Sigmoid colon (tissue), 7 donors: ENCODE results near the gene CABP5. TPM values are rescaled to one million over a fixed set of nuclear protein-coding genes. Genes with fewer than 3 reads are reported as not detected.
A peak's percentile ranks its signal among the peaks of the same experiment; 100 is the strongest.
"Not testable (repeated sequence)": the region's sequence is repeated elsewhere in the genome, so short reads cannot be mapped to it uniquely, and the experiment has no call there.

Experiments used
- DNase-seq: peaks from one replicate; pipeline ENCODE4 v3.0.0-alpha.2; 2019
- H3K27ac ChIP-seq, 4 donors: fragments of 200-600 bp; sonication (generic); one replicate each; pipeline ENCODE4 v1.5.1; 2016 to 2019; ENCODE audit warnings: mild to moderate bottlenecking in 1 of 4
- H3K27me3 ChIP-seq, 3 donors: fragments of 200-600 bp; sonication (generic); one replicate each; pipeline ENCODE4 v1.5.1; 2019; ENCODE audit warnings: mild to moderate bottlenecking in 1 of 3
- H3K36me3 ChIP-seq, 4 donors: fragments of 200-600 bp; sonication (generic); one replicate each; pipeline ENCODE4 v1.5.1; 2016 to 2019
- H3K4me1 ChIP-seq, 4 donors: fragments of 200-600 bp; sonication (generic); one replicate each; pipeline ENCODE4 v1.5.1; 2017 to 2019
- H3K4me3 ChIP-seq, 4 donors: fragments of 200-600 bp; sonication (generic); one replicate each; pipeline ENCODE4 v1.5.1; 2017 to 2019; ENCODE audit warnings: mild to moderate bottlenecking in 2 of 4, moderate library complexity in 1 of 4
- H3K9me3 ChIP-seq, 4 donors: fragments of 200-600 bp in 3 of 4; sonication (generic) in 3 of 4; one replicate each; pipeline versions ENCODE4 v1.5.1 to v1.6.1; 2013 to 2019
- EP300 ChIP-seq, 4 donors: sonication (generic); formaldehyde crosslinking; IDR thresholded peaks; one replicate each; pipeline ENCODE4 v1.6.1; 2017; ENCODE audit warnings: antibody characterized with exemption in 4 of 4
- POLR2A ChIP-seq, 2 donors: fragments of 450-650 bp; IDR thresholded peaks; one replicate each; pipeline ENCODE4 v1.6.1; 2016; ENCODE audit warnings: antibody characterized with exemption in 2 of 2, mild to moderate bottlenecking in 2 of 2, moderate library complexity in 2 of 2
- POLR2AphosphoS5 ChIP-seq, 4 donors: sonication (generic); formaldehyde crosslinking; IDR thresholded peaks; one replicate each; pipeline ENCODE4 v1.6.1; 2017; ENCODE audit warnings: antibody characterized with exemption in 4 of 4
- WGBS, 2 donors: extraction: QIAGEN DNeasy Blood & Tissue Kit; methylation state at CpG; one replicate each; pipeline ENCODE4 v1.1.7; 2013; 5-methylcytosine and 5-hydroxymethylcytosine counted together
- intact Hi-C: fragments of 100-400 bp; cut with DNase I; formaldehyde crosslinking; loops from one replicate; pipeline ENCODE4 v1.15.1; 2023
- polyA plus RNA-seq, 3 donors: library from polyadenylated mRNA; stranded (reverse); fragments of 200-250 nt; gene quantifications; one replicate each; pipeline ENCODE4 v1.2.3, GENCODE V29; 2013
- total RNA-seq, 4 donors: library from RNA; depleted of rRNA; stranded (reverse); fragments of >200 nt; gene quantifications; one replicate each; pipeline ENCODE4 v1.1.0, GENCODE V29; 2016
- TF ChIP-seq, protein P1 (sequence below), 4 experiments: fragments of 450-650 bp in 3 of 4; fragments of 200-600 bp in 1 of 4; IDR thresholded peaks; one replicate each; pipeline ENCODE4 v1.5.1; 2016 to 2019; ENCODE audit warnings: antibody characterized with exemption in 4 of 4, mild to moderate bottlenecking in 3 of 4, moderate library complexity in 2 of 4
- donor health status: healthy with polysubstance abuse.
- donor health status: Bipolar disorder and iron deficiency.
- donor health status: healthy.

CABP5 gene
- total and polyA plus RNA-seq, 7 donors = 22.8 TPM; not detected in 6

- Histone ChIP-seq H3K9me3 (no peaks in the 10 kb centered on the region), H3K36me3 (no peaks in the 10 kb centered on the region), H3K27me3 (no peaks in the 10 kb centered on the region), H3K4me1 (peaks cover 0 to 27% (median 16%) of the 10 kb centered on the region in 4 donors), H3K27ac (peak overlapping the region in 3 of 4 donors; percentile 45 to 55 (median 54)), H3K4me3 (no peak overlapping the region)
- 14 to 41% methylated on average over 3 of the region's 3 CpGs for WGBS, 2 donors
- intact Hi-C loops = no loop called here
- TF ChIP-seq, protein P1, sequence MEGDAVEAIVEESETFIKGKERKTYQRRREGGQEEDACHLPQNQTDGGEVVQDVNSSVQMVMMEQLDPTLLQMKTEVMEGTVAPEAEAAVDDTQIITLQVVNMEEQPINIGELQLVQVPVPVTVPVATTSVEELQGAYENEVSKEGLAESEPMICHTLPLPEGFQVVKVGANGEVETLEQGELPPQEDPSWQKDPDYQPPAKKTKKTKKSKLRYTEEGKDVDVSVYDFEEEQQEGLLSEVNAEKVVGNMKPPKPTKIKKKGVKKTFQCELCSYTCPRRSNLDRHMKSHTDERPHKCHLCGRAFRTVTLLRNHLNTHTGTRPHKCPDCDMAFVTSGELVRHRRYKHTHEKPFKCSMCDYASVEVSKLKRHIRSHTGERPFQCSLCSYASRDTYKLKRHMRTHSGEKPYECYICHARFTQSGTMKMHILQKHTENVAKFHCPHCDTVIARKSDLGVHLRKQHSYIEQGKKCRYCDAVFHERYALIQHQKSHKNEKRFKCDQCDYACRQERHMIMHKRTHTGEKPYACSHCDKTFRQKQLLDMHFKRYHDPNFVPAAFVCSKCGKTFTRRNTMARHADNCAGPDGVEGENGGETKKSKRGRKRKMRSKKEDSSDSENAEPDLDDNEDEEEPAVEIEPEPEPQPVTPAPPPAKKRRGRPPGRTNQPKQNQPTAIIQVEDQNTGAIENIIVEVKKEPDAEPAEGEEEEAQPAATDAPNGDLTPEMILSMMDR (IDR thresholded peaks at IDR 0.05) = no peak
- TF ChIP-seq POLR2AphosphoS5 (IDR thresholded peaks at IDR 0.05) (no peak), EP300 (IDR thresholded peaks at IDR 0.05) (no peak), POLR2A (IDR thresholded peaks at IDR 0.05) (no peak)
- no peak for DNase-seq
Observed at GRCh38 chr19:48085076-48085475, 41.2 kb upstream of the CABP5 start.

DNA sequence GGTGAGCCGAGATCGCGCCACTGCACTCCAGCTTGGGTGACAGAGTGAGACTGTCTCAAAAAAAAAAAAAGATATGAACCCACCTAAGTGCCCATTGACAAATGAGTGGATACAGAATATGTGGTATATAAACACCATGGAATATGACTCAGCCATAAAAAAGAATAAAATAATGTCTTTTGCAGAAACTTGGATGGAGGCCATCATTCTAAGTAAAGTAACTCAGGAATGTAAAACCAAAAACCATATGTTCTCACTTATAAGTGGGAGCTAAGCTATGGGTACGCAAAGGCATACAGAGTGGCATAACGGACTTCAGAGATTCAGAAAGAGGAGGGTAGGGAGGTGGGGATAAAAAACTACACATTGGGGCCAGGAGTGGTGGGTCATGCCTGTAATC is 37.2 kb upstream of the CABP5 start:
- Histone ChIP-seq H3K4me3 (no peak overlapping the region), H3K4me1 (peaks cover 0 to 18% (median 8%) of the 10 kb centered on the region in 4 donors), H3K27ac (no peak overlapping the region), H3K36me3 (peaks cover 0 to 5% (median 0%) of the 10 kb centered on the region in 4 donors), H3K9me3 (no peaks in the 10 kb centered on the region), H3K27me3 (no peaks in the 10 kb centered on the region)
- no peak for TF ChIP-seq POLR2AphosphoS5 (IDR thresholded peaks at IDR 0.05)
- TF ChIP-seq POLR2A (IDR thresholded peaks at IDR 0.05) = no peak
- TF ChIP-seq EP300 (IDR thresholded peaks at IDR 0.05) = no peak
- TF ChIP-seq, protein P1 (IDR thresholded peaks at IDR 0.05) = no peak
- no peak for DNase-seq
- intact Hi-C loops = no loop called here
- WGBS, 2 donors = 94 to 96% methylated on average over 5 of the region's 5 CpGs

GRCh38 chr19:48070177-48070769 is 26.4 kb upstream of the CABP5 start:
- WGBS, 2 donors = 97% methylated on average over 3 of the region's 3 CpGs
- H3K9me3 ChIP-seq, H3K27me3 ChIP-seq, intact Hi-C loops, DNase-seq, H3K4me3 ChIP-seq, H3K4me1 ChIP-seq, H3K27ac ChIP-seq: not testable (repeated sequence)
- peaks cover 0 to 13% (median 1%) of the 10 kb centered on the region in 4 donors for H3K36me3 ChIP-seq

DNA sequence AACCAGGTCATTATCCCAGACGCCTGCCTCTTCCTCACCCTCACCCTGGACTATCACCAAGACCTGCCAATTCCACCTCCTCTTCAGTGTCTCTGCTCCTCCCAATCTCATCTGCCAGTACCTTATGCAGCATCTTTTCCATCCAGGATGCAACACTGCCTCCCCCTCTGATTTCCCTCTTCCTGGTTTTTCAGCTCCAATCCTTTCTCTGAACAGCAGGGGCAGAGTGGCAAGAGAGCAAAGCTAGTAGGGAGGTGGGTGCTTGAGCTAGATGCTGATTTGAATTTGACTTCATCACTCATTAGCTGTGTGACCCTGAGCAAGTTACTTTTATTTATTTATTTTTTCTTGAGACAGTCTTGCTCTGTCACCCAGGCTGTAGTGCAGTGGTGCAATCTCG is 25.6 kb upstream of the CABP5 start:
- no peak for DNase-seq
- Histone ChIP-seq H3K4me3 (no peak overlapping the region), H3K9me3 (no peaks in the 10 kb centered on the region), H3K36me3 (peaks cover 0 to 10% (median 1%) of the 10 kb centered on the region in 4 donors), H3K27me3 (no peaks in the 10 kb centered on the region), H3K4me1 (no peaks in the 10 kb centered on the region), H3K27ac (no peak overlapping the region)
- TF ChIP-seq, protein P1 (IDR thresholded peaks at IDR 0.05) = no peak
- TF ChIP-seq POLR2AphosphoS5 (IDR thresholded peaks at IDR 0.05) (no peak), EP300 (IDR thresholded peaks at IDR 0.05) (no peak), POLR2A (IDR thresholded peaks at IDR 0.05) (no peak)
- 77 to 79% methylated on average over 2 of the region's 2 CpGs for WGBS, 2 donors
- intact Hi-C loops = no loop called here

GRCh38 chr19:48064509-48064908 is 20.6 kb upstream of the CABP5 start:
- WGBS, 2 donors = 75 to 81% methylated on average over 2 of the region's 2 CpGs
- peaks cover 0 to 9% (median 0%) of the 10 kb centered on the region in 4 donors for H3K36me3 ChIP-seq

More at GRCh38 chr19:48064509-48064908, 20.6 kb upstream of the CABP5 start:
- Histone ChIP-seq H3K4me3 (no peak overlapping the region), H3K27ac (no peak overlapping the region), H3K27me3 (no peaks in the 10 kb centered on the region), H3K9me3 (no peaks in the 10 kb centered on the region), H3K4me1 (no peaks in the 10 kb centered on the region)
- intact Hi-C loops = no loop called here
- TF ChIP-seq POLR2AphosphoS5 (IDR thresholded peaks at IDR 0.05) = no peak
- no peak for DNase-seq
